Right atrium auricular region (tissue), 2 donors: Measurements from ENCODE around the gene CELSR1. TPM values are rescaled to one million over a fixed set of nuclear protein-coding genes. Genes with fewer than 3 reads are reported as not detected.

Experiments
- DNase-seq: peaks from one replicate; pipeline ENCODE4 v3.0.0-alpha.2; 2019; ENCODE audit warnings: low spot score
- H3K27ac ChIP-seq, 2 donors: fragments of 200-600 bp; sonication (generic); 1 replicate in 1 of 2; 2 replicates in 1 of 2; pipeline ENCODE4 v1.5.1; 2016 to 2019
- H3K27me3 ChIP-seq, 2 donors: fragments of 200-600 bp; sonication (generic); one replicate each; pipeline versions ENCODE4 v1.5.1 to v1.6.0; 2017 to 2019
- H3K36me3 ChIP-seq: fragments of 200-600 bp; sonication (generic); one replicate; pipeline ENCODE4 v1.5.1; 2016
- H3K4me1 ChIP-seq, 2 donors: fragments of 200-600 bp; sonication (generic); one replicate each; pipeline versions ENCODE4 v1.5.1 to v1.6.0; 2017 to 2019
- H3K4me3 ChIP-seq, 2 donors: fragments of 200-600 bp; sonication (generic); 1 replicate in 1 of 2; 2 replicates in 1 of 2; pipeline ENCODE4 v1.5.1; 2017 to 2019; ENCODE audit warnings: mild to moderate bottlenecking in 1 of 2, moderate library complexity in 1 of 2
- H3K9me3 ChIP-seq, 2 donors: fragments of 200-600 bp; sonication (generic); one replicate each; pipeline ENCODE4 v1.5.1; 2019
- total RNA-seq, 2 donors: library from RNA; depleted of rRNA; stranded (reverse); fragments of >200 nt; gene quantifications; one replicate each; pipeline ENCODE4 v1.1.0, GENCODE V29; 2016
- TF ChIP-seq, protein P1 (sequence below), 2 donors: fragments of 200-600 bp; sonication (generic); IDR thresholded peaks; one replicate each; pipeline ENCODE4 v1.5.1; 2019; ENCODE audit warnings: antibody characterized with exemption in 2 of 2

Gene CELSR1
- total RNA-seq, 2 donors from 2014 or later = 7.1 to 9.6 TPM

DNA sequence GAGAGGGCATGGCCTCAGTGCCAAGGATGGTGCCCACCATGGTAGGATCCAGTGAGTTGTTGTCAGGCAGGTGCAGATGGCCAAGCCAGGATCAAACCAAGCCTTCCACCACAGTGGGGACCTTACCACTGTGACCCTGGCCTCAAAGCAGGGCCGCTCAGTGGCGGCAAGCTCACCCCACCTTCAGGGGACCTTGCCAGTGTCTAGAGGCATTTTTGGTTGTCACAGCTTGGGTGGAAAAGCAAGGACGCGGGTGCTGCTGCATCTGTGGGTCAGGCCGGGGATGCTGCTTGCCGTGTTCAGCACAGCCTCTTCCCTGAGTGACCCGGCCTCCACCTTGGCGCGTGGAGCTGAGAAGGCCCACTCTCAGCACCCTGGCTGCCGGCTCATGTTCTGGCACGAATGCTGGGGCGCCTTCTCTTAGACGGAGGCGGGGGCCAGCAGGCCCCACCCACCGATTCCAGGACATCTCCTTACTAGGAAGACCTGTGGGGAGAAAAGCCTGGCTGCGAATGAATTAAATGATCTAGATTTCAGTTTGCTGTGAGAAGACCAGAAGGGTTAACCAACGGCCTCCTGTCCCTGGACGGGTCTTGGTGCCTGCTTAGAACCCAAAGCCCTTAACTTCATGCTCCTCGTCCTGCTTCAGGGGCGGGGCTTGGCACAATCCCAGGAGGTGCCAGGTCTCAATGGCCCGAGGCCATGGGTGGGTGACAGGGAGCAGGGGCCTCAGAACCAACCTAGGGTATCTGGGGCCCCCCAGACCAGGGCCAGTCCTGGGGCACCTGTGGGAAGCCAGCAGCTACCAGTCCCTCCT is 183.0 kb downstream of the CELSR1 start:
- TF ChIP-seq, protein P1, sequence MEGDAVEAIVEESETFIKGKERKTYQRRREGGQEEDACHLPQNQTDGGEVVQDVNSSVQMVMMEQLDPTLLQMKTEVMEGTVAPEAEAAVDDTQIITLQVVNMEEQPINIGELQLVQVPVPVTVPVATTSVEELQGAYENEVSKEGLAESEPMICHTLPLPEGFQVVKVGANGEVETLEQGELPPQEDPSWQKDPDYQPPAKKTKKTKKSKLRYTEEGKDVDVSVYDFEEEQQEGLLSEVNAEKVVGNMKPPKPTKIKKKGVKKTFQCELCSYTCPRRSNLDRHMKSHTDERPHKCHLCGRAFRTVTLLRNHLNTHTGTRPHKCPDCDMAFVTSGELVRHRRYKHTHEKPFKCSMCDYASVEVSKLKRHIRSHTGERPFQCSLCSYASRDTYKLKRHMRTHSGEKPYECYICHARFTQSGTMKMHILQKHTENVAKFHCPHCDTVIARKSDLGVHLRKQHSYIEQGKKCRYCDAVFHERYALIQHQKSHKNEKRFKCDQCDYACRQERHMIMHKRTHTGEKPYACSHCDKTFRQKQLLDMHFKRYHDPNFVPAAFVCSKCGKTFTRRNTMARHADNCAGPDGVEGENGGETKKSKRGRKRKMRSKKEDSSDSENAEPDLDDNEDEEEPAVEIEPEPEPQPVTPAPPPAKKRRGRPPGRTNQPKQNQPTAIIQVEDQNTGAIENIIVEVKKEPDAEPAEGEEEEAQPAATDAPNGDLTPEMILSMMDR (IDR thresholded peaks at IDR 0.05) = no peak
- Histone ChIP-seq H3K4me3 (no peak overlapping the region), H3K9me3 (no peaks in the 10 kb centered on the region), H3K4me1 (peaks cover 0 to 37% of the 10 kb centered on the region in 2 donors), H3K27me3 (no peaks in the 10 kb centered on the region), H3K36me3 (peaks cover 73% of the 10 kb centered on the region), H3K27ac (peak overlapping the region; percentile 84 to 87)
- DNase-seq = no peak

DNA sequence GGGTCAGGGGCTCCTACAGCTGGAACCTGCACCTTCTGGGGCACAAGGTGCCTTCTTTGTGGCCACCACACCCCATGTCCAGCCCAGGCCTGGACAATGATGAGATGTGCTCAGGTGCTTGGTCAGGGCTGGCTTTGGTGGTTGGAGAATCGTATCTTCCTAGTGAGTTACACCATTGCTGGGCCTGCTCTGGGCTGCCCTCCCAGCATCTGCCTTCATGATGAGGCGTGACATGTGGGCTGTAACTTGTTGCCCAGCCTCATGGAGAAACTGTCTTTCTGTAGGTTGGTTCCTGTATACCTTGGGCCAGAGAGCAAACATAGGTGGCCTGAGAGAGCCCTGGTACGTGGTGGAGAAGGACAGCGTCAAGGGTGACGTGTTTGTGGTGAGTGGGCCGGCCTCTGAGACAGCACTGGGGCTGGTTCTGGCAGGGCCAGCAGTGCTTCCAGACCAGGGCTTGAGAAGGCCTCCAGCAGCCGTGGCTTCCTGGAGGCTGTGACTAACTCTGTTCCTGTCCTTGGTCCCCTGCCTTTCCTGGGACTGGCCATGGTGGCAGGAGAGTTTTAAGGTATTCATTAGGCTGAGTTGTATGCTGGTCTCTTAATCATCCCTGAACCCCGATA is 183.8 kb downstream of the CELSR1 start:
- TF ChIP-seq, protein P1 (IDR thresholded peaks at IDR 0.05) = no peak
- DNase-seq = no peak
- H3K4me3 ChIP-seq = no peak overlapping the region
- H3K4me1 ChIP-seq = peaks cover 0 to 45% of the 10 kb centered on the region in 2 donors
- no peaks in the 10 kb centered on the region for H3K27me3 ChIP-seq
- H3K27ac ChIP-seq = peak overlapping the region; percentile 84 to 87
- peaks cover 73% of the 10 kb centered on the region for H3K36me3 ChIP-seq
- no peaks in the 10 kb centered on the region for H3K9me3 ChIP-seq

DNA sequence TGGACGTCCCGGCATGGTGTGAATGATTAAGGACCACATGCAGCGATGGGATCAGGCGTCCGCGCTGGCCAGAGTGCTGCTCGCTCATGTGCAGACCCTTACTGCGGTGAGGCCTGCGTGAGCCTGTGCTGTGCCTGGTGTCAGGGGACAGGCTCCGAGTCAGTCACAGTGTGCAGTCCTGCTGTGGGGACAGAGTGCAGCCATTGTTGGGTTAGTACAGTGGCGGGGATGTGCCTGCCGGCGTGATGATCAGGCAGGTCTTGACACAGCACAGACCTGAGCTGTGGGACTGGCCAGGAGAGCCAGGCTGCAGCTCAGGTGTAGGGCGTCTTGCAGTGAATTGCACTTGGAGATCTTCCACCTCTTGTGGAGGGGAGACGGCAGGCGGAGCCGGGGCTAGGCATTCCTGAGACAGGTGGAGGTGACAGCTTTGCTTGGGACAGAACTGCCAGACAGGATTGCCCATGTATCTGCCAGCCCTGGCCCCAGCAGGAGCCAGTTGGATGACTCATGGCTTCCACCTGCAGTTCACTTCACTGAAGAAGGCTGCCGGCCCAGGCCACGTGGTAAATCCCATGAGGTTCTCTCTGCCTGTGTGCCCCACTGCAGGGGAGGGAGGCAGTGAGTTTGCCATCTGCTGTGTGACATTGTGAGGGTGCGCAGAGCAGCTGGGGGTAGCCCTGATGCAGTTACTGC is 184.6 kb downstream of the CELSR1 start:
- Histone ChIP-seq H3K4me3 (no peak overlapping the region), H3K27me3 (no peaks in the 10 kb centered on the region), H3K36me3 (peaks cover 80% of the 10 kb centered on the region), H3K9me3 (no peaks in the 10 kb centered on the region), H3K4me1 (peaks cover 0 to 50% of the 10 kb centered on the region in 2 donors), H3K27ac (peak overlapping the region; percentile 84 to 87)
- TF ChIP-seq, protein P1 (IDR thresholded peaks at IDR 0.05) = no peak
- peak; percentile 67 for DNase-seq

DNA sequence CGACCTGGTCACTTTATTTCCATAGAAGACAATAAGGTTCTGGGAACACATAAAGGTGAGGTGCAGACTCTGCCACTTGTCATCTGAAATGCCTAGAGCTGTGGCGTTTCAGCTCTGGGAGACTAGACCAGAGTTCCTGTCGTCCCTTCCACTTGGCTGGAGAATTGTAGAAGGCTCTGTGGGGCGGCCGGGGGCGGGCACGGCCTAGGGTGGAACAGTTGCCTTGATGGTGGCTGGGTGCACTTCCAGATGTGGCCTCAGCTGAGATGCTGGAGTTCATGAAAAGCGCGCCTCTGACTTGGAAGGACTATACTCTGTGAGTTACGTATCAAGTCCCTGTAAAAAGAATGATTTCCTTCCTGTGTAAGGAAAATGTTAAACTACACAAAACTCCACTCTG is 185.1 kb downstream of the CELSR1 start:
- Histone ChIP-seq H3K4me3 (no peak overlapping the region), H3K9me3 (no peaks in the 10 kb centered on the region), H3K27me3 (no peaks in the 10 kb centered on the region), H3K36me3 (peaks cover 83% of the 10 kb centered on the region), H3K27ac (peak overlapping the region; percentile 84 to 87), H3K4me1 (peaks cover 0 to 56% of the 10 kb centered on the region in 2 donors)
- TF ChIP-seq, protein P1 (IDR thresholded peaks at IDR 0.05) = no peak
- no peak for DNase-seq

DNA sequence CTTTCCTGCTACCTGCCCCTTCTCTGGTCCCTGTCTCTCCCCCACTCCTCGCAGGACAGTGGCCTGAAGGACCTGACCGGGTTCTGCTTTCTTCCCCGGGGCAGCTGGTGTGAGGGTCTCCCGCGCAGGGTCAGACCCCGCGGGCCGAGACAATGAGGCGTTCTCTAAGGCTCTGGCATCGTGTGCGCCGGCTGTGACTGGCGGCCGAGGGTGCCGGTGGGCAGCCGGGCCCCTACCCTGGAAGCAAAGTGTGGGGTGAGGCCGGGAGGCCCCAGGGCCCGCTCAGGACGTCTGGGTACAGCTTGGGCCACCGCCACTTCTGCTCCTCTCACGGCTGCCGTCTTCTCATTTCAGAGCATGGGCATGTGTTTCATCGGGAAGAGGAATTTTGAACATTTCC is 185.7 kb downstream of the CELSR1 start:
- peak overlapping the region; percentile 84 to 87 for H3K27ac ChIP-seq
- H3K4me3 ChIP-seq = no peak overlapping the region
- TF ChIP-seq, protein P1 (IDR thresholded peaks at IDR 0.05) = no peak
- DNase-seq = no peak
- no peaks in the 10 kb centered on the region for H3K9me3 ChIP-seq
- no peaks in the 10 kb centered on the region for H3K27me3 ChIP-seq
- H3K4me1 ChIP-seq = peaks cover 0 to 60% of the 10 kb centered on the region in 2 donors
- peaks cover 83% of the 10 kb centered on the region for H3K36me3 ChIP-seq
